ENCODE results near the gene HYDIN.
"Not testable (repeated sequence)": the region's sequence is repeated elsewhere in the genome, so short reads cannot be mapped to it uniquely, and the experiment has no call there.

HYDIN gene

GRCh38 chr16:70822734-70823133 lies 407.8 kb downstream of the HYDIN start:
- not testable (repeated sequence) for DNase-seq

DNA sequence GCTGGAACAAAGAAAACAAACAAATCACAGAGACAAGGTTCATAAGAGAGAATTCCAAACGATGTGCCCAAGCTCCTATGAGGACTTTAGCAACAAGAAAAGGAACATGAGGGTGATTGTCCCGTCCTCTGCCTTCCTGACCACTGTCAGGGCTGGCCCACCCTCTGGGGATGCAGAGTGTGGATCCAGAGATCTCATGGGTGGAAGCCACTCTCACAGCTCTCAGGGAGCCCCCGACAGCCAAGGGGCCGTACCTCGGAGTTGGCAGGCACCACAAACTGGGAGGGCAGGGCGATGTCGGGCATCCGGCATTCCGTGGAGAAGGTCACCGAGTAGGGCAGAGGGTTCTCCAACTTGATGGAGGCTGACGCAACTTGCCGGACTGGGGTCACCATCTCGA lies 412.4 kb downstream of the HYDIN start:
- not testable (repeated sequence) for DNase-seq

DNA sequence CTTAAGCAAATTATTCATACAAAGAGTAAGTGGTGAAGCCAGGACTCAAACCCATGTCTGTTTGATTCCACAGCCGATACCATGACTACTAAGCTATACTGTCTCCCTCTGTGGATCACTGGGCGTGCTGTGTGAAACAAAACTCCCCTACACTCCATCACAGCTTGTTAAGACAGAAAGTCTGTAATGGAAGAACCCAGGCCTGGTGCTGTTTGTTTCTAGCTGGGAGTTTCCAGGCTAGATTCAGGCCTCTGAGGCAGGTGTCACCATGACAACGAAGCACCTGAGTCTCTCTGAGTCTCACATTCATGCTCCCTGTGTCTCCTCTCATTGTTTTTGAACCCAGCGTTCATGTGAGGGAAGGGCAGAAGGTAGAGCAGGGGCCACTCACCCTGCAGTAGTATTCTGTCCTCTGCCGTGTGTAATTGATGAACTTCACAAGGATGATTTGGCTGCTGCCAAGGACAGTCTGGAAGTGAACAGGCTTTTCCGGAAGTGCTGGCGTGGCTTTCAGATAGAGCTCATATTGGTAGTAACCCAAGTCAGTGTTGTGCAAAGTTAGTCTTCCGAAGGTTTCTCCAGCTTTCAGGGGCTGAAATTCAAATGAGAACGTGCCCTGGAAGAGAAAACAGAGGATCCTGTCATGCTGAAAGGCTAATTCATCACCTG lies 421.0 kb downstream of the HYDIN start:
- no peak for DNase-seq

DNA sequence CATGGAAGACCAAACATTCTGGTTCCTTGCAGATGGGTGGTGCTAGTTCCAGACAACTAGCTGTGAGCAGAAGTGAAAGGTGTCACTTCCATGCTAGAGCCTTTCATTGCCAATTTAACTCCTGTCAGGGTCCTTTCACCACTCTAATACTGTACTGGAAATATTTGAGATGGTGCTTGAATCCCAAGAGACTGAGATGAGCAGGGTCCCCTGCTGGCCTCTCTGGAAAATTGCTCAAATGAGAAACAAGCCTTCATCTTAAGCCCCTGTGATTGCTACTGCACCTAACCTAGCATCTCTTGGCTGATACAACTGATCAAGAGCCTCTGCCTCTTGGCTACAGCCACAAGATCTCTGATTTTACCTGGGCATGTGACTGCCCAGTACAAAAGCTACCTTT lies 422.2 kb downstream of the HYDIN start:
- DNase-seq, result no peak

- no peak for DNase-seq
Measured at GRCh38 chr16:70805787-70806186, 424.7 kb downstream of the HYDIN start.

- no peak for DNase-seq
Measured at GRCh38 chr16:70805380-70805779, 425.1 kb downstream of the HYDIN start.

GRCh38 chr16:70804734-70805169 lies 425.8 kb downstream of the HYDIN start:
- no peak for DNase-seq

DNA sequence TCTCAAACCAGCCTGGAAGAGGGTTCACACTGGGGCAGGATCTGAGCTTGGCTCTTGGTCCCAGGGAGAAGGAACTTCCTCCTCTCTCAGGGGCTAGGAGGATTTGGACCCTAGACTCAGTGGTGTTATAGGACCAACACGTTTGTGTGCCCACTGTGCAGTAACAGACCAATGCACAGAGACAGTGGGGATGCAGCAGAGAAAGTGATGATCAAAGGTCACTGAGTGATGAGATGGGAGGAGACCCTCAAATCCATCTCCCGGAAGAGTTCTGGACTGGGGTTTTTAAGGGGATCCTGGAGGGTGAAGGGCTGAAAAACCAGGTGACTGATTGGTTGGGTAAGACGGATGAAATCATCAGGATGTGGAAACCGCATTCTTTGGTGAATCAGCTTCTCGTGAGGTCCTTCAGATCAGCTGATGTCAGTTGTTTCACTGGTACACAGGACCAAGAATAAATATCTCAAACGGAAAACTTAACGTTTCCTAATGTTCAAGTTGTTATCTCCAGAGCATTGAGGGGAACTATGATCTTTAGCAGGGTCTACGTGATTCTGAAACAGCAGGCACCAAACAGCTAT lies 426.3 kb downstream of the HYDIN start:
- no peak for DNase-seq

DNA sequence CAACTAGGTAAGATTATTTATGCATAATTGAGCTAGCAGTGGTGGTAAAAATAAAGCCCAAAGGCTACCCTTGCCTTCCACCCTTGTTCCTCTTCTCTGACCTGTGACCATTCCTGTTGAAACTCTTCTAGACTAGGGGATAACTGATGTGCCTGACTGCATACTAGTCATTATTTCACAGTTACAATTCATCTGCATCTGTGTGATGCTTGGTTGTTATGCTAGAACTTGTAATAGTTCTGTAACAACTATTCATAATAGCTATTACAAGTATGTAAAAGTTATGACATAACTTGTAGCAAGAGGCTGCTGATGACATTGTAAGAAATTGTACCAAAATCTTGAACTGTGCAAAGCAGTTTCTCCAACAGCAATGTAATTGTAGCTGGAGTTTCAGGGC lies 427.2 kb downstream of the HYDIN start:
- DNase-seq, result no peak

DNA sequence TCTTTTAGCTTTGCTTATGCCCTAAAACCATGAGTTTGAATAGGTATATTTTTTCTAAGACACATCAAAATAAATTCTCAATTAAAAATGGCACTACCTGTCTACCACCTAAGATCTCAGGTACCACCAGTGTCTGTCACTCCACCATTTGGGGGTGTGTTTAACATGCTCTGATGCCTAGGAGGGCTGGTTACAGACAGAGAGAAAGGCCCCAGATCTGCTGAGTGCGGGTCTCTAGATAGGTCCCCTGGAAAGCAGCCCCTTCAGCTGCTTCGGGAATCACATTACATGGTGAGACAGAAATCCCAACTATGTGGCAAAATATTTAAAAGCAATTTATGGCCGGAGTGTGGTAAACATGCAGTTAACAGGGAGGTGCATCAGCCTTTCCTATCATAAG lies 428.9 kb downstream of the HYDIN start:
- no peak for DNase-seq

DNA sequence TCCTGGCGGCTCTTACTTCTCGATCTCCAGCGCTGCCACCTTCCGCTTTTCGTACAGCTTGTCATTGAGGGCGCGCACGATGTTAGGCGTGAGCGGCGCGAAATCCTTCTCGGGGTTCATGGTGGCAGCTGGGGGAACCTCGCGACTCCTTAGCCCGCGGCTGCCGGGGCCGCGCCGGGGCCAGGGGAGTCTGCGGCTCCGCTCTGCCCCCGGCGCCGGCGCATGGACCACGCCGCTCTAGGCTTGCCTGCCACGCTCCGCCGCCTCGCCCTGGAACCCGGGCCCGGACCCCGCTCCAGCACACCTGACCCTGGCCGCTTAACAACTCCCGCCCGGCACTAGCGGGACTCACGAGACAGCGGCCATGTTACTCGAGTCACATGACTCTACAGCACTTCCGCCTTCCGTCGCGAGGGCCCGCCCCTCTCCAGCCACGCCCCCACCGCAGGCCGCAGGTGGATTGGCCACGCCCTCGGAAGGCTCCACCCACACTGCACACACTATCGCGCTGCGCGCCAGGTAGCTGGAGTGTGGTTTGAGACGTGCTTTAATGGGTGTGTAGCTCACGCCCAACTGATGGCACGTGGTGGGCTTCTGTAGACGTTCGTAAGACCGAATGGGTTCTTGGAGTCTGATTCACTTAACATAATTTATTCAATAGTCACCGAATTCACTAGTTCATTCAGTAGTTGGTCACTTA lies 429.6 kb downstream of the HYDIN start, which contains the start of gene VAC14:
VAC14 (minus strand) TSS at position 378 of the 700 bp plus-strand sequence; CDS start at position 120, 258 bp downstream.
- peak; percentile 78 to 80 for DNase-seq

DNA sequence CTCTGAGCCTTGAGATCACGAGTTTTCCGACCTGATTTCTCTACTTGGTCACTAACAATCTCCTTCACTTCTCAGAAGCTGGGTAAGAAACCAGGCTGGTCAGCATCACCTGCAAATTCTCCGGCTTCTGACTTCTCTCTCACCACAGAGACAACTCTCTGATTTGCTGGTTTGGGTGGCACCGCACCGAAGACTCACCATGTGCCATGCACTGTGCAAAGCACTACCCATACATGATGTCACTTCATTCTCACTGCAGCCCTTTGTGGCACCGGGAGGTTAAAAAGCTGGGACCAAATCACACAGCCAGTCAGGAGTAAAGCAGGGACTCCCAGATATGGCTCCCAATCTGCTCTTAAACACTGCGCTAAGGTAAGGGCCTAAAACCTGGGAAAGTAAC lies 430.2 kb downstream of the HYDIN start:
- no peak for DNase-seq

- no peak for DNase-seq
Measured at GRCh38 chr16:70796301-70796700, 434.2 kb downstream of the HYDIN start.

GRCh38 chr16:70795296-70795912 lies 435.1 kb downstream of the HYDIN start:
- DNase-seq, result no peak

GRCh38 chr16:70793851-70794502 lies 436.5 kb downstream of the HYDIN start:
- DNase-seq, result no peak

GRCh38 chr16:70790815-70791214 lies 439.7 kb downstream of the HYDIN start:
- no peak for DNase-seq

DNA sequence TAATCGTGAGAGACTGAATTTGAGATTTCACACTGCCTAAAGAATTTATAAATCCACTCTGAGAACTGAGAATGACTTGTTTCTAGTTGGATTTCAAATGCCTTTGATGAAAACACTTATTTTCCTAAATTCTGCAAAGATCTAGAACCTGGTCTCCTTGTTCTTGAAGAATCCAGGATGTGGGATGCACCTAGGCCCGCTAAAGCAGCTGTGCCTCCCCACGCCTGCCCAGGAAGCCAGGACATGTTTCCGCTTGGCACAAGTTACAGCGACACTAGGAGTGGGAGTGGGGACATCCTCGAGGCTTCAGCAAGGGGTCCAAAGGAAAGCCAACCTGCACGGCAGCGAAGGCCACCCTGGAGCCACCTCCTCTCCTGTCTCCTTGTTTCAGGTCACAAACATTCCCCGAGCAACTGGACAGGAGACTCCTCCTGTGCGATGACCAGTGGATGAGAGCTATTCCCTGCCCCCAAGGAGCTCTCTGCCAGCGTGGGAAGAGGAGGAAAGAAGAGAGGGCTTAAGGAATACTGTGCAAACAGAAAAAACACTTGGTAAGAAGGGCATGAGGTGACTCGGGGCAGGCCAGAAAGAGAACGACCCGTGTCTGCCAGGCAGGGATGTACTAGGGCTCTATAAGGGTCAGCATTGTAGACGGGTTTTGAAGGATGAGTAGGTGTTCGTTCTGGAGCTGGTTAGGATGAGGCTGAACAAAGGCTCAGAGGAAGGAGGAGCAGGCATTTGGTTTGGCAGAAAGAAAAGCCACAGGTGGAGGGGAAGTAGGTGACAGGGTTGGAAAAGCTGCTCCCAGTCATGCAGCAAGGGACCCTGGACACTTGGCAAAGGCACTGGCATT lies 440.7 kb downstream of the HYDIN start:
- no peak for DNase-seq

DNA sequence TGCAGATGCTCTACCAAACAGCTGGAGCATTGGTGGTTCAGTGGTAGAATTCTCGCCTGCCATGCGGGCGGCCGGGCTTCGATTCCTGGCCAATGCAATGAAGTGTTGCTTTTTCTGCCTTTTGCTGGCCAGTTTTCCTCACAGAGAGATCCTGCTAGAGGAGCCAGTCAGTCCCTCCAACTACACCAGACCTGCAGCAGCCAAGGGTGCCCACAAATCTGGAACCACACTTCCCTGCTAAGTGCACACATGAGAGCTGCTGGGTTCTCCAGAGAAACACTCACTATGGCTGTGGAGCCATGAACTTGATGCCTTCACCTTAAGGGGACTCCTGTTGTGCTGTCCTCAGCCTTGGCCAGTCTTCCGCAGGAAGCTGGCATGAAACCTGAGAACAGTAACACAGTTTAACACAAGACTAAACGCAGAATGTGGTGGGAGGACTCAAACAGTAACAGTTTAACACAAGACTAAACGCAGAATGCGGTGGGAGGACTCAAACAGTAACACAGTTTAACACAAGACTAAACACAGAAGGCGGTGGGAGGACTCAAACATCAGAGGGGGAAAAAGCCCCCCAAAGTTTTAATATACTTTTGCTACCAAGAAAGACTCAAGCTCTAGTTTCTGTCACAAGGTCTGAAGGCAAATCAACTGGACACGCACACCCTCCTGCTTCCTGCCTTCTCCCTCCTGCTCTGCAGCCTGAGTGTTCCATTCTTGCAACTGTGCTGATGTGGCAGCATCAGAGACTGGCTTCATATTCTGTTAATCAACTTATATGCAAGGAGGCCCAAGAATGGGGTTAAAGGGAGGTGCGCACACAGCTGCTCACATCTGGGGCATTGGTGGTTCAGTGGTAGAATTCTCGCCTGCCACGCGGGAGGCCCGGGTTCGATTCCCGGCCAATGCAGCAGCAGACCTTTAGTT lies 441.6 kb downstream of the HYDIN start:
- DNase-seq, result peak in 1 of 2 donors; percentile 5

- no peak for DNase-seq
Measured at GRCh38 chr16:70786020-70786755, 444.3 kb downstream of the HYDIN start.

Data from hippocampal formation (tissue), 2 donors.